Measurements from ENCODE around the gene DIP2A.

DNA sequence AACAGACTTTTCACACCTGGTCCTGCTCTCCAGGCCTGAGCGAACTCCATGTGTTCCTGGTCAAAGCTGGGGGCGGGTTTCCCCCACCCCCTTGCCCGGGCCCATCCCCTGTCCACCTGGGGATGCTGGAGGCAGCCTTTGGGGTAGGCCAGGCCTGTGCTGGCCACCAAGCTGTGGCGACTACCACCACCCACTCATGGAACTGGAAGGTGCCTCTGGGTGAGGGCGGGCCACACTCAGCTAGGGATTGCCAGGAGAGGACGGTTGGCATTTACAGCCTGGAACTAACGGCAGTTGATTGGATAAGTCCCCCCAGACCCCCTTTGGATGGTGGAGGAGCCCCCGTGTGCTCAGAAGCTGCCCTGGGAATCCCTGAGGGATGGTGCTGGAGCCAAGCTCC, 138.3 kb downstream of the DIP2A start:
- TF ChIP-seq, protein P1, sequence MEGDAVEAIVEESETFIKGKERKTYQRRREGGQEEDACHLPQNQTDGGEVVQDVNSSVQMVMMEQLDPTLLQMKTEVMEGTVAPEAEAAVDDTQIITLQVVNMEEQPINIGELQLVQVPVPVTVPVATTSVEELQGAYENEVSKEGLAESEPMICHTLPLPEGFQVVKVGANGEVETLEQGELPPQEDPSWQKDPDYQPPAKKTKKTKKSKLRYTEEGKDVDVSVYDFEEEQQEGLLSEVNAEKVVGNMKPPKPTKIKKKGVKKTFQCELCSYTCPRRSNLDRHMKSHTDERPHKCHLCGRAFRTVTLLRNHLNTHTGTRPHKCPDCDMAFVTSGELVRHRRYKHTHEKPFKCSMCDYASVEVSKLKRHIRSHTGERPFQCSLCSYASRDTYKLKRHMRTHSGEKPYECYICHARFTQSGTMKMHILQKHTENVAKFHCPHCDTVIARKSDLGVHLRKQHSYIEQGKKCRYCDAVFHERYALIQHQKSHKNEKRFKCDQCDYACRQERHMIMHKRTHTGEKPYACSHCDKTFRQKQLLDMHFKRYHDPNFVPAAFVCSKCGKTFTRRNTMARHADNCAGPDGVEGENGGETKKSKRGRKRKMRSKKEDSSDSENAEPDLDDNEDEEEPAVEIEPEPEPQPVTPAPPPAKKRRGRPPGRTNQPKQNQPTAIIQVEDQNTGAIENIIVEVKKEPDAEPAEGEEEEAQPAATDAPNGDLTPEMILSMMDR (IDR thresholded peaks at IDR 0.05) = no peak
- TF ChIP-seq POLR2A (IDR thresholded peaks at IDR 0.05) = no peak
